H1 (cell line): ENCODE data around the gene CORO2B. TPM values are rescaled to one million over a fixed set of nuclear protein-coding genes. Genes with fewer than 3 reads are reported as not detected.

ENCODE experiments used
- CTCF ChIA-PET: fragments of 300-600 bp; sonication (Branson Sonifier 250); formaldehyde crosslinking; loops from one replicate; lab custom pipeline; 2021; ENCODE audit not compliant: partially characterized antibody; lab: Charles Lee
- POLR2A ChIA-PET: fragments of 300-600 bp; sonication (Branson Sonifier 250); formaldehyde crosslinking; loops from one replicate; lab custom pipeline; 2021; ENCODE audit warnings: inconsistent platforms; ENCODE audit not compliant: partially characterized antibody; lab: Charles Lee
- DNase-seq, 2 experiments: peaks; one replicate each; pipeline versions ENCODE4 v3.0.0 to v3.0.0-alpha.2; 2010 to 2022; ENCODE audit warnings: low spot score in 2 of 2, low read depth in 1 of 2, mixed read lengths in 1 of 2
- FAIRE-seq: peaks from 2 replicates; lab custom pipeline; 2011; peaks lifted over from hg19 to GRCh38; lab: Jason Lieb, UNC
- H2AFZ ChIP-seq: 2 replicates; pipeline ENCODE4 v1.8.1; 2012; ENCODE audit warnings: low read length, inconsistent platforms
- H2AK5ac ChIP-seq: 2 replicates; pipeline ENCODE4 v1.6.1; 2013; ENCODE audit warnings: low read depth, low read length
- H2BK120ac ChIP-seq: replicated peaks from 2 replicates; pipeline ENCODE3; 2013; ENCODE audit warnings: low read depth, low read length, inconsistent platforms
- H2BK12ac ChIP-seq: 2 replicates; pipeline ENCODE4 v1.6.1; 2013; ENCODE audit warnings: low read depth, low read length
- H2BK15ac ChIP-seq: 2 replicates; pipeline ENCODE4 v1.6.1; 2013; ENCODE audit warnings: low read length
- H2BK20ac ChIP-seq: 2 replicates; pipeline ENCODE4 v1.6.1; 2013; ENCODE audit warnings: low read length
- H2BK5ac ChIP-seq: 2 replicates; pipeline ENCODE4 v1.6.1; 2013; ENCODE audit warnings: low read depth, low read length
- H3K14ac ChIP-seq: 2 replicates; pipeline ENCODE4 v1.6.1; 2013; ENCODE audit warnings: inconsistent platforms; ENCODE audit not compliant: insufficient read length
- H3K18ac ChIP-seq: 2 replicates; pipeline ENCODE4 v1.6.1; 2013; ENCODE audit warnings: low read length; ENCODE audit errors: extremely low read depth
- H3K23ac ChIP-seq: 2 replicates; pipeline ENCODE4 v1.6.1; 2013; ENCODE audit warnings: inconsistent platforms; ENCODE audit not compliant: insufficient read length
- H3K23me2 ChIP-seq: 2 replicates; pipeline ENCODE4 v1.6.1; 2013; ENCODE audit warnings: low read depth, low read length
- H3K27ac ChIP-seq: 2 replicates; pipeline ENCODE4 v1.6.1; 2011; ENCODE audit warnings: low read depth, low read length, inconsistent platforms
- H3K27me3 ChIP-seq, 4 experiments: replicated peaks in 1 of 4; 1 replicate in 1 of 4; 2 replicates in 3 of 4; pipeline versions ENCODE4 v1.6.1 to v1.8.1; 2011 to 2013; ENCODE audit warnings: low read length in 3 of 4, mild to moderate bottlenecking in 3 of 4, inconsistent platforms in 2 of 4, mixed read lengths in 2 of 4, moderate library complexity in 1 of 4; ENCODE audit not compliant: control insufficient read depth in 3 of 4, insufficient read depth in 3 of 4; ENCODE audit errors: extremely low read depth in 1 of 4
- H3K36me3 ChIP-seq, 4 experiments: 2 replicates each; pipeline versions ENCODE4 v1.6.1 to v1.8.1; 2011 to 2013; ENCODE audit warnings: mild to moderate bottlenecking in 4 of 4, low read length in 3 of 4, moderate library complexity in 2 of 4, control low read depth in 1 of 4, inconsistent platforms in 1 of 4; ENCODE audit not compliant: insufficient read depth in 4 of 4, control insufficient read depth in 2 of 4
- H3K4ac ChIP-seq: replicated peaks from 2 replicates; pipeline ENCODE3; 2013; ENCODE audit warnings: low read length, low read depth, mixed read lengths, inconsistent platforms; ENCODE audit not compliant: insufficient read length
- H3K4me1 ChIP-seq, 4 experiments: replicated peaks in 1 of 4; 1 replicate in 1 of 4; 2 replicates in 3 of 4; pipeline versions ENCODE4 v1.6.1 to v1.8.1; 2011 to 2013; ENCODE audit warnings: low read length in 3 of 4, inconsistent platforms in 2 of 4, mixed read lengths in 1 of 4; ENCODE audit not compliant: insufficient read depth in 4 of 4, control insufficient read depth in 3 of 4
- H3K4me2 ChIP-seq, 2 experiments: 2 replicates each; pipeline versions ENCODE4 v1.6.1 to v1.8.1; 2011 to 2013; ENCODE audit warnings: low read depth in 2 of 2, low read length in 2 of 2, control low read depth in 1 of 2, inconsistent platforms in 1 of 2, mild to moderate bottlenecking in 1 of 2; ENCODE audit not compliant: insufficient read depth in 1 of 2
- H3K4me3 ChIP-seq, 4 experiments: fragments of 200-600, 300-600 bp in 1 of 4; sonication (generic), shearing (Covaris generic), sonication (Bioruptor Twin) in 1 of 4; 2 replicates each; pipeline versions ENCODE4 v1.5.1 to v1.8.1; 2011 to 2016; ENCODE audit warnings: low read length in 4 of 4, low read depth in 3 of 4, control low read depth in 2 of 4, inconsistent platforms in 2 of 4, mild to moderate bottlenecking in 2 of 4, mixed read lengths in 1 of 4, moderate library complexity in 1 of 4; ENCODE audit not compliant: insufficient read depth in 2 of 4; ENCODE audit errors: extremely low read depth in 1 of 4
- H3K56ac ChIP-seq: replicated peaks from 2 replicates; pipeline ENCODE3; 2013; ENCODE audit warnings: low read depth, mild to moderate bottlenecking, mixed read lengths, low read length, inconsistent platforms; ENCODE audit not compliant: insufficient read length
- H3K79me1 ChIP-seq: 2 replicates; pipeline ENCODE4 v1.6.1; 2013; ENCODE audit warnings: low read depth, low read length, control low read depth
- H3K79me2 ChIP-seq, 2 experiments: 2 replicates each; pipeline versions ENCODE4 v1.6.1 to v1.8.1; 2012 to 2013; ENCODE audit warnings: low read length in 2 of 2, mild to moderate bottlenecking in 2 of 2, inconsistent platforms in 1 of 2; ENCODE audit not compliant: insufficient read depth in 2 of 2, control insufficient read depth in 1 of 2
- H3K9ac ChIP-seq, 4 experiments: replicated peaks in 1 of 4; 1 replicate in 1 of 4; 2 replicates in 3 of 4; pipeline versions ENCODE4 v1.6.1 to v1.8.1; 2011 to 2013; ENCODE audit warnings: low read depth in 3 of 4, low read length in 3 of 4, control low read depth in 2 of 4, mild to moderate bottlenecking in 2 of 4, moderate library complexity in 2 of 4, inconsistent platforms in 1 of 4; ENCODE audit errors: extremely low read depth in 1 of 4
- H3K9me3 ChIP-seq, 2 experiments: 2 replicates each; pipeline versions ENCODE4 v1.6.1 to v1.8.1; 2012 to 2013; ENCODE audit warnings: mild to moderate bottlenecking in 2 of 2, moderate library complexity in 2 of 2, control low read depth in 1 of 2, inconsistent platforms in 1 of 2, low read depth in 1 of 2, low read length in 1 of 2, mixed read lengths in 1 of 2; ENCODE audit not compliant: insufficient read depth in 2 of 2
- H4K20me1 ChIP-seq, 2 experiments: replicated peaks in 1 of 2; 2 replicates each; pipeline versions ENCODE3 to v1.8.1; 2011 to 2013; ENCODE audit warnings: inconsistent platforms in 2 of 2, low read length in 2 of 2, mild to moderate bottlenecking in 1 of 2; ENCODE audit not compliant: insufficient read depth in 2 of 2, control insufficient read depth in 1 of 2
- H4K5ac ChIP-seq: 2 replicates; pipeline ENCODE4 v1.6.1; 2013; ENCODE audit warnings: low read length, low read depth, mixed read lengths, inconsistent platforms; ENCODE audit not compliant: insufficient read length
- H4K8ac ChIP-seq: 2 replicates; pipeline ENCODE4 v1.8.0; 2013; ENCODE audit warnings: mild to moderate bottlenecking, moderate library complexity, low read length, inconsistent platforms; ENCODE audit not compliant: insufficient read depth; ENCODE audit errors: extremely low read depth
- H4K91ac ChIP-seq: replicated peaks from 2 replicates; pipeline ENCODE3; 2013; ENCODE audit warnings: low read length, mixed read lengths, inconsistent platforms; ENCODE audit not compliant: insufficient read length
- CTCF ChIP-seq, 3 experiments: IDR thresholded peaks; 1 replicate in 2 of 3; 2 replicates in 1 of 3; pipeline versions ENCODE4 v1.5.1 to v1.6.1; 2011; ENCODE audit warnings: low read length in 3 of 3, mild to moderate bottlenecking in 3 of 3, inconsistent platforms in 2 of 3, low read depth in 1 of 3, moderate library complexity in 1 of 3; ENCODE audit not compliant: insufficient read depth in 1 of 3; ENCODE audit errors: control extremely low read depth in 1 of 3
- EZH2 ChIP-seq: fragments of 200-600 bp; sonication (generic); IDR thresholded peaks from 2 replicates; pipeline ENCODE4 v1.7.1; 2012; ENCODE audit warnings: low read depth, mild to moderate bottlenecking, moderate library complexity, low read length, inconsistent platforms; ENCODE audit not compliant: severe bottlenecking
- FOSL1 ChIP-seq: IDR thresholded peaks from 2 replicates; pipeline ENCODE4 v1.6.1; 2011; ENCODE audit warnings: mild to moderate bottlenecking, low read depth, low read length, moderate library complexity; ENCODE audit not compliant: insufficient read depth
- GTF2F1 ChIP-seq: IDR thresholded peaks from 2 replicates; pipeline ENCODE4 v1.6.1; 2012; ENCODE audit warnings: low read depth, low read length, improper control_type of control experiment, borderline replicate concordance
- KDM1A ChIP-seq: fragments of 200-600, 300-600 bp; sonication (generic); IDR thresholded peaks from 2 replicates; pipeline ENCODE4 v1.7.1; 2016; ENCODE audit warnings: mild to moderate bottlenecking, low read length, borderline replicate concordance
- NANOG ChIP-seq: IDR thresholded peaks from 2 replicates; pipeline ENCODE4 v1.6.1; 2011; ENCODE audit warnings: low read length, low read depth, mild to moderate bottlenecking, inconsistent platforms; ENCODE audit not compliant: insufficient read depth, poor library complexity, severe bottlenecking
- NRF1 ChIP-seq: IDR thresholded peaks from 2 replicates; pipeline ENCODE4 v1.6.1; 2011; ENCODE audit warnings: mild to moderate bottlenecking, low read depth, low read length, improper control_type of control experiment
- PHF8 ChIP-seq: fragments of 200-600 bp; sonication (generic); conservative IDR thresholded peaks from 2 replicates; pipeline ENCODE4 v1.7.1; 2012; ENCODE audit warnings: low read depth, mild to moderate bottlenecking, inconsistent platforms, low read length, moderate library complexity
- RAD21 ChIP-seq, 2 experiments: IDR thresholded peaks in 1 of 2; conservative IDR thresholded peaks in 1 of 2; 2 replicates each; pipeline ENCODE4 v1.6.1; 2011; ENCODE audit warnings: low read depth in 2 of 2, low read length in 2 of 2, improper control_type of control experiment in 1 of 2, inconsistent platforms in 1 of 2, mild to moderate bottlenecking in 1 of 2, moderate library complexity in 1 of 2
- SP4 ChIP-seq: IDR thresholded peaks from 2 replicates; pipeline ENCODE4 v1.6.1; 2012; ENCODE audit warnings: low read length, inconsistent platforms
- TAF7 ChIP-seq: optimal IDR thresholded peaks from 2 replicates; pipeline ENCODE3; 2011; ENCODE audit warnings: low read depth, mild to moderate bottlenecking, inconsistent platforms, low read length, moderate library complexity, borderline replicate concordance
- WGBS, 2 experiments: shearing (Covaris generic) in 1 of 2; methylation state at CpG; one replicate each; pipeline versions ENCODE4 v1.1.6 to v1.1.7; 2013 to 2015; ENCODE audit warnings: low lambda C conversion rate in 2 of 2, mixed read lengths in 2 of 2, inconsistent platforms in 1 of 2, low coverage in 1 of 2, missing lambda C conversion rate in 1 of 2; ENCODE audit not compliant: insufficient replicate concordance in 2 of 2, insufficient coverage in 1 of 2, insufficient read length in 1 of 2; ENCODE audit errors: extremely low coverage in 1 of 2, missing lambda C conversion rate in 1 of 2; 5-methylcytosine and 5-hydroxymethylcytosine counted together
- polyA plus RNA-seq, 7 experiments: library from polyadenylated mRNA; depleted of rRNA in 3 of 7; stranded (reverse) in 5 of 7; unstranded in 2 of 7; fragments of >200 nt in 5 of 7; fragments of 200-250 nt in 2 of 7; gene quantifications; 1 replicate in 5 of 7; 2 replicates in 1 of 7; 4 replicates in 1 of 7; pipeline versions ENCODE4 v1.2.1 to v1.2.3, GENCODE V29; 2011 to 2013; ENCODE audit warnings: missing spikeins in 2 of 7, mixed read lengths in 2 of 7
- total RNA-seq: library from RNA; stranded (reverse); fragmentation: NEBNext Ultra II Directional; extraction: Animal tissue kit (Norgen Biotek cat#: 25700); gene quantifications from 2 replicates; pipeline ENCODE4 v1.2.1, GENCODE V29; 2021

Gene CORO2B
- total and polyA plus RNA-seq, 2 of the 8 experiments (the other 6 are each of a cell fraction or from before 2014, with no cell fraction given): 3.4 to 6.7 TPM

- no peak overlapping the region for H2BK15ac ChIP-seq
- no peaks in the 10 kb centered on the region for H3K9me3 ChIP-seq
- no peak overlapping the region for H3K4ac ChIP-seq
- H2AK5ac ChIP-seq: no peak overlapping the region
- H4K91ac ChIP-seq: no peak overlapping the region
- no peaks in the 10 kb centered on the region for H3K79me2 ChIP-seq
- no peak overlapping the region for H4K8ac ChIP-seq
- no peak overlapping the region for H4K5ac ChIP-seq
- H3K9ac ChIP-seq: no peak overlapping the region
- no peaks in the 10 kb centered on the region; a peak in 2 of 7 replicates for H3K27me3 ChIP-seq
- no peaks in the 10 kb centered on the region; the same call in 1 of the 2 replicates for H3K23me2 ChIP-seq
- no peak overlapping the region for H3K27ac ChIP-seq
- H3K14ac ChIP-seq: no peak overlapping the region
- FAIRE-seq: no peak
- CTCF ChIA-PET: interaction anchor here (1.0 to 1.8 kb wide), 5 partner anchors 19 to 54 kb away, joined by 3 to 6 read pairs (median 3); no protein-coding TSS in a partner anchor
- no peaks in the 10 kb centered on the region for H3K36me3 ChIP-seq
- no peak overlapping the region for H2BK5ac ChIP-seq
- no peak overlapping the region for H2BK20ac ChIP-seq
- DNase-seq: no peak
- H4K20me1 ChIP-seq: no peaks in the 10 kb centered on the region
- H2BK12ac ChIP-seq: no peak overlapping the region
- H2AFZ ChIP-seq: no peak overlapping the region
- WGBS, 2 experiments: 94% methylated on average over 9 of the region's 9 CpGs; no CpG with 5 or more reads in 1 of the 2 experiments
- H3K4me1 ChIP-seq: peaks cover 9 to 39% (median 31%) of the 10 kb centered on the region in 4 experiments
- H3K23ac ChIP-seq: no peak overlapping the region
- no peak overlapping the region for H3K4me3 ChIP-seq
- no peak overlapping the region for H2BK120ac ChIP-seq
- H3K79me1 ChIP-seq: no peaks in the 10 kb centered on the region
- POLR2A ChIA-PET: no interaction called here
- no peak overlapping the region for H3K56ac ChIP-seq
- no peak overlapping the region for H3K18ac ChIP-seq
- H3K4me2 ChIP-seq: no peak overlapping the region
- TF ChIP-seq GTF2F1: no peak
- TF ChIP-seq NANOG: no peak
- no peak for TF ChIP-seq FOSL1
- no peak for TF ChIP-seq NRF1
- no peak for TF ChIP-seq EZH2
- no peak for TF ChIP-seq KDM1A
- no peak for TF ChIP-seq PHF8
- TF ChIP-seq SP4: no peak
- TF ChIP-seq RAD21 (IDR thresholded peaks at IDR 0.05 in 1 of 2, conservative IDR thresholded peaks at IDR 0.05 in 1 of 2; ENCODE audit: low read depth in 2 of 2, low read length in 2 of 2): no peak
- no peak for TF ChIP-seq CTCF (IDR thresholded peaks at IDR 0.05; ENCODE audit: control extremely low read depth in 1 of 3, insufficient read depth in 1 of 3, low read depth in 1 of 3, low read length in 3 of 3)
- no peak for TF ChIP-seq TAF7
These were observed 25.2 kb downstream of the CORO2B start for GRCh38 chr15:68603951-68604350.
